GM21619 (cell line): ENCODE data around the gene NDUFV2.
"Not testable (repeated sequence)": the region's sequence is repeated elsewhere in the genome, so short reads cannot be mapped to it uniquely, and the experiment has no call there.

Experiments used
- ATAC-seq: cut with Tn5 transposase; IDR thresholded peaks from one replicate; pipeline ENCODE4 v1.9.1; 2021; ENCODE audit not compliant: unreplicated experiment

Gene NDUFV2

GRCh38 chr18:9088727-9089126 lies 13.8 kb upstream of the NDUFV2 start:
- ATAC-seq, result not testable (repeated sequence)

- ATAC-seq, result no peak
Observed at GRCh38 chr18:9090578-9090977, 11.9 kb upstream of the NDUFV2 start.

- ATAC-seq, result no peak
Observed at GRCh38 chr18:9091066-9091476, 11.4 kb upstream of the NDUFV2 start.

DNA sequence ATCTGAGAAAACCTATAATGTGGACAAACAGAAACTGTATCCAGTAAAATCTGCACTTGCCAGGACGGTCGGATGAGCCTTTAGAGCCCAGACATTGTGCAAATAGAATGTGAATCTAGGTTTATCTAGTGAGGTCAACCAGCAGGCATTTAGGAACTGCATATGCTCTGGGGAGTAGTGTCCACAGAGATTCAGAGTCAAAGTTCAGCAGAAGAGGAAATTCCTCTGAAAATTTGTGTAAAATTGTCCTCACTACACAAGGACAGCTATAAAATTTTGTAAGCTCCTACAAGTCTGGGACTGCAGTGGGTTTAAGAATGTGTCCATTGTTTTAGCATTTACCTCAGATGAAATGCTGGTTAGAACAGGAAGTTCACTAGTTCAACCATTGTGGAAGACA lies 9.8 kb upstream of the NDUFV2 start:
- no peak for ATAC-seq

GRCh38 chr18:9093109-9093508 lies 9.4 kb upstream of the NDUFV2 start:
- ATAC-seq, result not testable (repeated sequence)

- no peak for ATAC-seq
Observed at GRCh38 chr18:9094307-9095226, 7.9 kb upstream of the NDUFV2 start.

GRCh38 chr18:9095297-9096006 lies 7.0 kb upstream of the NDUFV2 start:
- ATAC-seq, result peak; percentile 88

DNA sequence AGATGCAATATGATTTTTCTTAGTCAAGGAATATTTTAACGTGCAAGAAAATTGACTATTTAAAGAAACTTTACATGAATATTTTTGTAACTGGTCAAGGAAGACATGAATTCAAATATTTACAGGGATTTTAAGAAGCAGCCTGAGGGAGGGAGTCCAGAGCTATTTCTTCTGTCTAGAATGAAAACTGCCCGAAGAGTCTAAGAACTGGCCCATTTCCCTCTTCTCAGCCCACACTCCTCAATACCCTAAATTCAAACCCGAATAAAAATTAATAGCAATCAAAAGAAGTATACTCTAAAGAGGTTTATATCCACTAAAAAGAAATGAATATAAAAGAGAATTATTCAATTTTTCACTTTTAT lies 6.5 kb upstream of the NDUFV2 start:
- ATAC-seq, result peak; percentile 22

DNA sequence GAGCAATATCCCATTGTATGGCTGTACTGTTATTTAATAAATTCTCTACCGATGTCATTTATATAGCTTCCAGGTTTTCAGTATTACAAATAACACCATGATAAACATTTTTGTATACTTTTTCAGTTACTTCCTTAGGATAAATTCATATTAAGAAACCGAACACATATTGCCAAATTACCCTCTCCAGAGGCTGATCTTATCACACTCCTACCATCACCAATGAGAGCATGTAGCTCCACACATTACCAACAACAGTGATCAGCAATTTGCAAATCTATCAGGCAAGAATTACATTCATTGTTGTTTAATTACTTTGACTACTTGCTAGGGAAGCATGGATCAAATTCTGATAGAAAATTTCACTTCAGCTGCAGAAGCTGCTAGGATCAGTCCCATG lies 5.8 kb upstream of the NDUFV2 start:
- no peak for ATAC-seq

GRCh38 chr18:9097349-9097748 lies 5.2 kb upstream of the NDUFV2 start:
- no peak for ATAC-seq

DNA sequence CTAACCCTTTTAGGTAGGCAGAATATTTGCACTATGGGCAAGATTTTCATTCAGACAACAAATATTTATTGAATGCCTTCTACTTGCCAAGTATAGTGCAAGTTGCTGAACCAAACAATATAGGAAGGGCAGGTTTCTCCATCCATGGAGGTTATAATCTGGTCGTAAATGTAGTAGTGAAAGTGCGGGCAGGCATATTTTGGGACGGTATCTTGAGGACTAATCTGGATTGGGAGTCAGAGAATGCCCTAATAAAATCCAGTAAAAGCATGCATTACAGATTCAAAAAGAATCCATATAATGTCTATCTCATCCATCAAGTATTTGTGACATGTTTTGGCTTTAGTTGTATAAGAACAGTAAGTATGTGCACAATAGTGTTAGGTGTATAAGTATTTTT lies 1.7 kb upstream of the NDUFV2 start:
- ATAC-seq, result no peak

GRCh38 chr18:9101730-9102507 lies 580 bp upstream of the NDUFV2 start:
- peak; percentile 3 for ATAC-seq

GRCh38 chr18:9103376-9103873 lies 926 bp downstream of the NDUFV2 start:
- ATAC-seq, result no peak

GRCh38 chr18:9104244-9104901 lies 1.9 kb downstream of the NDUFV2 start:
- ATAC-seq, result no peak

DNA sequence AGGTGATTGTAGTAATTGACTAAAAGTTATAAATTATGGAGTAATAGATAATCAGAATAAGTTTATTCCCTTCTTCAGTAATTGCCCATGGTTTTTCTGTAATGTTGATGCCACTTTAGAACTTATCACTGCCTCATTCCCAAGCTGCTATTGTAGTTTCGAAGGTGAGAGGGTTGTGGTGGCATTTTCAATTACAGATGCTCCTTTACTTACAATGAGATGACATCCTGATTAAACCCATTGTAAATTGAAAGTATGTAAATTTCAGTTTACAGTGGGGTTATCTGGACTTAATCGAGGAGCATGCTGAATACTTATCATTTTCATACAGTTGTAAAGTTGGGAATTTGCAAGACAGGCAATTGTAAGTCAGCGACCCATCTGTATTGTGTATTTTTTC lies 2.9 kb downstream of the NDUFV2 start:
- ATAC-seq, result no peak

DNA sequence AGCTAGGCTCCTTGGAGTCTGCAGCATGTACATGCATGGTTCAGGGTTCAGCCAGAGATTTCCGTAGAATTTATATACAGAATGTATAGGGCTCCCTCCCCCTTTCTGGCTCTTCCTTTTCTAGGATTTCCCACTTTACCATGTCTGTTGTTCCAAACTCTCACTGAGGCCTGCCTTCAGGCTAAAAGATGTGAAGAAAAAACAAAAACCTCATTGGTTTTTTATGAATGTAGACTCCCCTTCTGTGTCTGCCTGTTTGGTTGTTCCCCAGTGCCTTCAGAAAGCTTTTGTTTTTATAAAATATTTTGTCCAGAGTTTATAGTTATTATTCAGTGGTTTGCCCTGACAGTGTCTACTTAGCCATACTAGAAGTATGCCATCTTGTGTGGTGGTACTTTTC lies 3.6 kb downstream of the NDUFV2 start:
- no peak for ATAC-seq

DNA sequence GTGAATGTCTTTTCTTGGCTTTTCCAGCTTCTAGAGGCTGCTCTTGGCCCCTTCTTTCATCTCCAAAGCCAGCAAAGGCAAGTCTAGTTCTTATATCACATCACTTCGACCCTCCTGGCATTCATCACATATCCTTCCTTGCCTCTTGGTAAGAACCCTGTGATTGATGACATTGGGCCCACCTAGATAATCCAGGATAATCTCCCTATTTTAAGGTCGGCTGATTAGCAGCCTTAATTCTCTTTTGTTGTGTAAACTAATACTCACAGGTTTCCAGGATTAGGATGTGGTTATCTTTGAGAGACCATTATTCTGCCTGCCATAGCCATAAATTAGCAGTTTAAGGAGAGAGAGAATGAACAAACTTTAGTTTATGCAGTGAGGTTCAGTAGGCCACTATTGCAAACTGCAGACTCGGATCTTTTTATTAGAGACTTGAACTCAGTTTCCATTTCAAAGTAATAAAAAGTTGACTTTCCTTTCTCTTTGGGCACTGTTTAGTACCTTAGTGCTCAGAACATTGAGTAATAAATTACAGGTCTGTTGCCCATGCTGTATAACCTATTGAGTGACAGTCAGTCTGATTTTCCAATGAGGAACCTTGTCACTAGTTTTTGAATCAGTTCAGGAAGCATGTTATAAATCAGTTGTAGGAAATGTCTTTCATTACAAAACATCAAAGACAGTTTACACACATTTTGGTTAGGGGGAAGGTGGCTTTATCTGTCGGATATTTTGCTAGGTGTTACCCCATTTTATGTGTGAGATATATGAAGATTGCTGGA lies 4.5 kb downstream of the NDUFV2 start:
- ATAC-seq, result no peak

DNA sequence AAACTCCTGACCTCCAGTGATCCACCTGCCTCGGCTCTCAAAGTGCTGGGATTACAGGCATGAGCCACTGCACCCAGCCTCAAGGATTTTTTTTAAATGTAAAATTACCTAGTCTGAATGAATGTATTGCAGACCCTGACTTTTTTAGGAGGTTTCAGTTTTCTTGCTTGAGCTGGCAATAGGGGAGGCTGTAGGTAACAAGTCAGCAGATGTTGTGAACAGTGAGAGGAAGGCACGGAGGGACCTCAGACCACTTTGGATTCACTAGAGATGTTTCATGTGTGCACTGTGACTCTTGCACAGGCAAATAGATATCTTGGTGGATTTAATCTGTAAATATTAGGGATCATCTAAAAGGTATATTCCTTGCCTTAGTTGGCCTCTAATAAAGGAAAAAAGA lies 6.4 kb downstream of the NDUFV2 start:
- ATAC-seq, result no peak

- ATAC-seq, result no peak
Observed at GRCh38 chr18:9109523-9109922, 7.0 kb downstream of the NDUFV2 start.
